GM19438 (cell line): ENCODE results near the gene ANK3.

Source experiments
- ATAC-seq: cut with Tn5 transposase; IDR thresholded peaks from one replicate; pipeline ENCODE4 v1.9.1; 2021; ENCODE audit warnings: low read depth; ENCODE audit not compliant: unreplicated experiment

The ANK3 gene

DNA sequence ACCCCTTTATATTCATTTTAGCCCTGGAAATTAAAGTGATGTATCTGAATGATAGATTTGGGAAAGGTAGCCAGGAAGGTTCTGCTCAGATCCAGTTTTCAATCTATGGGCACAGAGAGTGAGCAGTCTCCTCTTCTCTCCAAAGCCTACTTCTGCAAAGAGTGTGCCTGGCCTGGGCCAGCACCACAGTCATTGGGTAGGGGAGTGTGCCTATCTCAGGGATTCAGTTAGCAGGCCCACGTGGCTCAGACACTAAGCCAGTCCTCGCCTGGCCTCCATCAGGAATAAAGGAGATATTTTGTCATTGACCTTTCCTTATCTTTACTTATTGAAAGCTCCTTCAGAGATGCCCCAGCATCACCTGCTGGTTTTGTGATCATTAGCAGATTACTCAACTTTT, 267.5 kb downstream of the ANK3 start:
- ATAC-seq = no peak

DNA sequence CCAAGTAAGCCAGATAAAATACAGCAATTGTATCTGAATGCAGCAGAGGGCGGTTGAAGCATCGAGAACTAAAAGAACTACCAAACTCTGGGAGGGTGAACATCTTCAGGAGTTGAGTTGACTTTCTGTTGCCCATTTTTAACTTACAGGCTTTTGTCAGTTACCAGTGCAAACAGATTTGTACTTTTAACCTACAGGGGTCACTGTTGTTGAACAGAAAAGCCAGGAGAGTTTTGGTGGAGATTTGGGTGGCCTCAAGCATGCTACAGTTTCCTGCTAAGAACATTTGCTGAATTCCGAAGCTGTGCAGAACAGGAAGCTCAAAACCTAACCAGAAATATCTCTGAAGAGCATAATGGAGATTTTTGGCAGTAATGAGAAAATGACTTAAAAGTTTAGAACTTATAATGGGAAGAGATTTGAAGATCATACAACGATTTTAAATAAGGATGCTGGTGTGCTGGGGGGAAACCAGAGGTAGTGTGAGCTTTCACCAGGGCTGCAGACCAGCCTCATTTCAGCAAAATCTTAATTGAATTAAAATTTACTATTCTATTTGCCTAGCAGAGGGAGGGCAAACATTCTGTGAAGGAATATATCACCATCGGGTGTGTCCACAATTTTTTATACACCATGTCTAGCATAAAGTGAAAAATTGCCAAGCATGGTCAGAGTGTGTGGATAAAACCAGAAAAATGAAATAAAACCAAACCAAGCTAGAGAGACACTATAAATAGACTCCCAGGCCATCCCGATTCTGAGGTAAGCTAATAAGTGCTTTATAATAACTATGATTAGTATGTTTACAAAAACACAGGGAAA, 274.7 kb downstream of the ANK3 start:
- ATAC-seq = peak; percentile 83

- no peak for ATAC-seq
These were observed 278.9 kb downstream of the ANK3 start for GRCh38 chr10:60110739-60111138.

DNA sequence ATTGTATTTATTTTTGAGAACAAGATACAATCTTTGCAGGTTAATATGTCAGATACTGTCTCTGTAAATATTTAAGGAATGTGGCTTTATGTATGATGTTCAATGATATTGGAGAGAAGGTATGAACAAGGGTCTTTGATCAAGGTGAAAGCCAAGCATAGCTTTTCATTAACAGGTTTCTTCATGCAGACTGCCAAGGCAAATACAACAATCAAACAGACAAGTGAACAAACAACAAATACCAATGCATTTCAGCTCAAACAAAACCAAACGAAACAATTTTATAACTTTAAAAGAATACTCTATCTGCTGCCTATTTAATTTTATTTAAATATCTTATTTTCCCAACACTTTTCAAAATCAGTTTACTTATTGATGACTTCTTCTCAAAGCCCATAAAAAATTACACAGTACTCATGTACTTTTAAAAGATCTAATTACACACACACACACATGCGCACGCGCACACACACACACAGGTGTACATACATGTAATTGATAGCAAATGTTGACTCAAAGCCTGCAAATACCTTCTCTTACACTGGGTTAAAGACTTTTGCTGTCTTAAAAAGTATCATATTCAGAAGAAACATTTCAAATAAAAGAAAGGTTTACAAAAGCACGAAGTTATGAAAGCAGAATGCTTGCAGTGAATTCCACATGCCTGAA, 282.2 kb downstream of the ANK3 start:
- ATAC-seq = no peak

DNA sequence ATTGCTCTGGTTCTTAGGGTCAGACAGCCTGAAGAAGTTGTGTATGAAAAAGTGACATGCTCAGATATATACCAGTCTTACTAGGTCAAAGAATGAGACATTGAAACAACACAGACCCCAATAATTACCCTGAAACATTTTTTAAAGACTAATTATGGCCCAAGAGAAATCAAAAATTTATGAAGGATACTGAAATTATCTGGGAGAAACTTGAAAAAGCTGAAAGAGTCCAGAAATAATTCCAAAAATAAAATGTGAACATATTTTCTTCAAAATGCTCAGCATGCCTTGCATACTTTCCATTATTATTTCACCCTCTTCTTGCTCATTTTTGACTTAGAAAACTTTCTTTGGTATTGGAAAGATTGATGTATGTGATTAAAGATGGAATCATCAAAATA, 284.4 kb downstream of the ANK3 start:
- no peak for ATAC-seq

- no peak for ATAC-seq
These were observed 287.9 kb downstream of the ANK3 start for GRCh38 chr10:60101821-60102220.

DNA sequence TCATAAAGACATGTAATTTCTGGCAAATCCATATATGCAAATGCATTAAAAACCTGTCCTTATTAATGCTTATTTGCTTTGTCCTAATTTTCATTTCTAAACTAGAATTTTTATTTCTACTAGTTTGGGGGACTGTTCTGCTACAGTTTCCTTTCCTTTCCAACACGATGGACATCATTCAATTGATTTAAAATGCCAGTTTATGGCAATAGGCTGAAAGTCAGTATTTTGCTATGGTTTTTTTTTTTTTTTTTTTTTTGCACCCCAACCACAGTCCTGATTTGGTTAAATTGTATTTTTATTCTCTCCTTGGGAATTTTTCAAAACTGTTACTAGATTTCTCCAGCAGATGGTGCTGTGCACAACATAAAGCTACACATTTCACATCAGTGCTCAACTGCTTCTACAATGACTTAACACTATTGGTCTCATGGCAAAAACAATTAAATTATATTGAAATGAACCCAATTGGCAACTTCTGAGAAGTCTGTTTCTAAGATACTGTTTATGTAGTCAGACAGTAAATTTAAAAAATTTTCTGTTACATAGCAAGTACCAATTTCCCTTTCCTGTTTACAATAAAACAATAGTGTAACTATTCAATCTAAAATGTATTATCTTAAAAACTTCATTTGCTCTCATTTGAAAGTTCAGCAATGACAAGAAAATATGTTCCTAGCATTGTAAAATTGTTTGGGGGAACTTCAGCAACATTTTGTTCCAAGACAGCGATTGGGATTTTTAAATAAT, 289.5 kb downstream of the ANK3 start:
- no peak for ATAC-seq

- no peak for ATAC-seq
These were observed 290.7 kb downstream of the ANK3 start for GRCh38 chr10:60098677-60099601.

DNA sequence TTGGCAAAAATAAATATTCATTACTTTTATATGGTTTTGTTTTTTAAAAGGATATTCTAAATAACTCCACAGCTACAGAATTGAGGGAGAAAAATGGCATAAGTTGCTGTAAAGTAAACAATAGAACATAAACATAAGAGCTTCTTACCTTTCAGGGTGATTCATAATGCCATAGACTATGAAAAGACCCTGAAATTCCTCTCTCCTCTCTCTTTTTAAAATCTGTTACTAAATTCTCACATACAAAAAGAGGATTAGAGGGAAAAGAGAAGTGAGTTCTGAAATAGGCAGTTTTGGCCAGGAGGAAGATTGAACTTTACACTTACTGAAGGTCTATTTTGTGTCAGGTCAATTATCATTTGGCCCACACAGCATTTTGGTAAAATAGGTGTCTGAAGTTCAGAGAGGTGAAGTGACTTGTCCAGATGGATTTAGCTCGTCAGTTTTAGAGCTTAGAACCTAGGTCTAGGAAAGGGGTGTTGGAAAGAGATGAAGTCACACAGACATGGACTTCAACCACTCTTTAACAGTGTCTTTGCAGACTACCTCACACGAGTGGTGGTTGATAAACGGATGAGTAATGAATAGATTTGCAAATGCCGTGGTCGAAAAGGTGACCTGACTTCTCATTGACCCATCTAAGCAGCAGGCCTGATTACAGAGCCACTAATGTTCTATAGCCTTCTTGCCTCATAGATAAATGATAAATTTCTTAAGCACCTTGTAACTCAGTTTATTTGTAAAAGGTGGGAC, 292.7 kb downstream of the ANK3 start:
- no peak for ATAC-seq

GRCh38 chr10:60093317-60093716, 296.4 kb downstream of the ANK3 start:
- ATAC-seq = no peak

DNA sequence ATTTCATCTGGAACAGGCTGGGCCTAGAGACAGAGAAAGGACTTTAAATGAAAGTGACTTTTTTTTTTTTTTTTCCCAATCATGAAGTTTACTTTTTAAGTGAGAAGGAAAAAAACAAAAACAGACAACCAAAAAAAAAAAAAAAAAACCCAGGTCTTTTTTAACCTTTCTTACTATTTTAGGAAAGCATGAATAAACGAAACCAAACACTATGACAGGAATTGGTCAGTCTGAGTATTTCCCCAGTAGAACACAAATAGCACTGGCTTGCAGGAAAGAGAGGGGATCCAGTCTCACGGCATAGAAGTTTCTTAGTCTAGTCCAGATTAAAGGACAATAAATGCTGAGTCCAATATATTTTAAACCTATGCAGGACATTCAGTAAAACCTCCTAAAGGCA, 302.8 kb downstream of the ANK3 start:
- ATAC-seq = no peak

GRCh38 chr10:60086421-60086820, 303.3 kb downstream of the ANK3 start:
- no peak for ATAC-seq

GRCh38 chr10:60082744-60083344, 306.8 kb downstream of the ANK3 start:
- no peak for ATAC-seq

DNA sequence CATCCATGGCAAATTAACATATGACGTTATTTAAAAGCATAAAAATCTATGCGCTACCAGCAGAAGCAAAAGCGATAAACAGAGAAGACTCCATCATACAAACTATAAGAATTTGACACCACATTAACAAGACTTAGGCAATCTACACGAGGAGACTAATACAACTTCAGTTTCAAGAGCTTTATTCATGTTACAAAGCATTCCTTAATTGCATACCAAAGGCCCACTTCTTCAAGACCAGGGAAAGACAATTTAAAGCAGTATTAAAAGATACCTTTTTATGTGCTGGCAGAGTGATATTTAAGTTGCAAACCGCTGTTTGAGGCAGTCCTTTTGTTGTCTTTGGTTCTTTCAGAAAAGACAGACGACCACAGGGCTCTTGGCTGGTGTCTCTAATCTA, 307.3 kb downstream of the ANK3 start:
- no peak for ATAC-seq

DNA sequence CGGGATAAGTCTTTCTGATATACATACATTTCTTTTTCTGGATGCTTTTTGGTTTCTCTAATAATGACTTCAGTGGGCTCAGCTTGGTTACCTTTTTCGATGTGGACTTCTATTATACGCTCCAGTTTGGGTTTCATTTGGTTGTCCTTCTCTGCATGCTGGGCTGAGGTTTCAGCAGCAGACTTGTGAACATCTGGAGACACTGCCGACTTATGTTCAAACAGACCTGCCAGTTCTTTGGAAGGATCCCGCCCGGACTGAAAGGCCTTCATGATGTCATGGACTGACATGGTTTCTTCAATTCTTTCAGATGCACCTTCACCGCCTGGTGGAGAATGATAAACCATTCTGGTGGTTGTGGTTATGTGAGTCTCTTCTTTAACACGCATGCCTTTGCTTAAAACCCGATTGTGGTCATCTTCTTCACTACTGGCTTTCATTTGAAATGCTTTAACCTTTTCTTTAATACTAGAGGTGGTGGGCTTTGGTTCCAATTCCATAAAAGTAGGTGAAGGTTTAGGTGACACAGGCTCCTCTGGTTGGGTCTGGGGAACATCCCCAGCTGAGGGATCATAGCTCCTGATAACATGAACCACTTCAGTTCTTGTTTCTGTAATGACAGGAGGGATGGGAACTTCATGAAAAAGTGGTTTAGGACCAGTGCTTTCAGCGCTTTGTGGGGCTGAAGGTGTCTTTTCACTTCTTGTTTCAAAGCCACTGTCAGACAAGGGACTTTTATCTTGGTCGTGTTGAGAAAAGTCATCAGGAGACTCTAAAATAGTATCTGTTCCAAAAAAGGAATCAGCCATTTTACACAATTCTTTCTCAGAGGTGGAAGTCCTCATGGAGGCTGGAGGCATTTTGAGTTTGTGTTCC, 315.7 kb downstream of the ANK3 start:
- ATAC-seq = peak; percentile 92

DNA sequence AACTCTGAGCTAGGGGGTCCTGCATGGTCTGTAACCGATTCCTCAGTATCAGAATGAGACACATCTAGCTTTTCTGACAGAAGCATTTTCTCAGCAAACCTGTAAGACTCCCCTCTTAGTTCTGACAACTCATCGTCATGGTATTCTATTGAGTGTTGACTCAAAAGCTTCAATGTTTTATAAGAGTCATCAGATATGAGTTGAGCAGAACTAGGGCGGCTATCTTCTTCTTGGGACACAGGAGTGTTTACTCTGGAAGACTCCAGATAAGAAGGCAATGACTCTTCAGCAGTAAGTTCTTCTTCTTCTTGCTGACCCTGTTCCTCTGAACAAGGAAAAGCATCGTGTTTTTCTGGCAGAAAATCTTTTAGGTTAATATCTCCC, 316.3 kb downstream of the ANK3 start:
- no peak for ATAC-seq

GRCh38 chr10:60069311-60069710, 320.4 kb downstream of the ANK3 start:
- ATAC-seq = no peak

DNA sequence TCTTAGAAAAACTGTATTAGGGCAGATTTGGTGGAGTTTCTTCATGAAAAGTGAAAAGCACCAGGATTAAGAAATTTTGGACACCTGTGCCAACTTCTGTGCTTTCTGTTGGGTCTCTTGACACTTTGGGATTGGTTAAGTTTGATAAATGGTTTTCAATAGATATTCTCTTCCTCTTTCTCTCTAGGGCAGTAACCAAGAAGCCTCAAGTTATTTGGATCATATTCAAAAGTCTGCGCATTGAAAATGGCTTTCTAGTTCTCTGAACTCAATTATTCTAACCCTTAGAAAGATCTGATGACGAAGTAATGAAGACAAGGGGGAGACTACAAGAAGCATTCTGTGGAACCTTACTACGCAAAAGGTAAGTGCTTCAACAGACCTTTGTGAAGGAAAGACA, 339.3 kb downstream of the ANK3 start:
- no peak for ATAC-seq
